Choroid plexus epithelial cell (primary cell): ENCODE measurements around the gene NGFR.

Experiments used
- DNase-seq: peaks from one replicate; pipeline ENCODE4 v3.0.0-alpha.2; 2010; ENCODE audit warnings: low read depth
- H3K4me3 ChIP-seq: 2 replicates; pipeline ENCODE4 v1.5.1; 2011; ENCODE audit warnings: low read depth, mild to moderate bottlenecking, control low read depth, low read length, moderate library complexity
- TF ChIP-seq, protein P1 (sequence below): conservative IDR thresholded peaks from 2 replicates; pipeline ENCODE4 v1.5.1; 2011; ENCODE audit warnings: low read depth, mild to moderate bottlenecking, control low read depth, inconsistent platforms, low read length, moderate library complexity

The NGFR gene

DNA sequence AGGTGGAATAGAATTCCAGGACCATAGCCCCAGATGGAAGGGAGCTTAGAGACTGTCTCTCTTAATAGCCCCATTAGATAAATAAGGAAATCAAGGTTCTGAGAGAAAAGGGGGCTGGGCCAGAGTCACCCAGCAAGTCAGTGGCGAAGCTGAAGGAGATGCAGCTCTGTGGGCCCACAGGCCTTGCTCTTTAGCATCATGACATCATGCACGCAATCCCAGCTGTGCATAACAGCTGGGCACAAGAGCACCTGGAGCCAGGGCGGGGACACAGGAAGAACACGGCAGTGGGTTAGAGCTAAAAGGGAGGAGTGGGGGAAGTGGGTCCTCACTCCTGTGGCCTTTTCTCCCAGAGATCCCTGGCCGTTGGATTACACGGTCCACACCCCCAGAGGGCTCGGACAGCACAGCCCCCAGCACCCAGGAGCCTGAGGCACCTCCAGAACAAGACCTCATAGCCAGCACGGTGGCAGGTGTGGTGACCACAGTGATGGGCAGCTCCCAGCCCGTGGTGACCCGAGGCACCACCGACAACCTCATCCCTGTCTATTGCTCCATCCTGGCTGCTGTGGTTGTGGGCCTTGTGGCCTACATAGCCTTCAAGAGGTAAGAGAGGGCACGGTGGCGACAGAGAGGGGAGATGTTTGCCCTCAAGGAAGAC lies 15.1 kb downstream of the NGFR start:
- H3K4me3 ChIP-seq, result no peak overlapping the region
- TF ChIP-seq, protein P1, sequence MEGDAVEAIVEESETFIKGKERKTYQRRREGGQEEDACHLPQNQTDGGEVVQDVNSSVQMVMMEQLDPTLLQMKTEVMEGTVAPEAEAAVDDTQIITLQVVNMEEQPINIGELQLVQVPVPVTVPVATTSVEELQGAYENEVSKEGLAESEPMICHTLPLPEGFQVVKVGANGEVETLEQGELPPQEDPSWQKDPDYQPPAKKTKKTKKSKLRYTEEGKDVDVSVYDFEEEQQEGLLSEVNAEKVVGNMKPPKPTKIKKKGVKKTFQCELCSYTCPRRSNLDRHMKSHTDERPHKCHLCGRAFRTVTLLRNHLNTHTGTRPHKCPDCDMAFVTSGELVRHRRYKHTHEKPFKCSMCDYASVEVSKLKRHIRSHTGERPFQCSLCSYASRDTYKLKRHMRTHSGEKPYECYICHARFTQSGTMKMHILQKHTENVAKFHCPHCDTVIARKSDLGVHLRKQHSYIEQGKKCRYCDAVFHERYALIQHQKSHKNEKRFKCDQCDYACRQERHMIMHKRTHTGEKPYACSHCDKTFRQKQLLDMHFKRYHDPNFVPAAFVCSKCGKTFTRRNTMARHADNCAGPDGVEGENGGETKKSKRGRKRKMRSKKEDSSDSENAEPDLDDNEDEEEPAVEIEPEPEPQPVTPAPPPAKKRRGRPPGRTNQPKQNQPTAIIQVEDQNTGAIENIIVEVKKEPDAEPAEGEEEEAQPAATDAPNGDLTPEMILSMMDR, result no peak
- DNase-seq, result no peak

DNA sequence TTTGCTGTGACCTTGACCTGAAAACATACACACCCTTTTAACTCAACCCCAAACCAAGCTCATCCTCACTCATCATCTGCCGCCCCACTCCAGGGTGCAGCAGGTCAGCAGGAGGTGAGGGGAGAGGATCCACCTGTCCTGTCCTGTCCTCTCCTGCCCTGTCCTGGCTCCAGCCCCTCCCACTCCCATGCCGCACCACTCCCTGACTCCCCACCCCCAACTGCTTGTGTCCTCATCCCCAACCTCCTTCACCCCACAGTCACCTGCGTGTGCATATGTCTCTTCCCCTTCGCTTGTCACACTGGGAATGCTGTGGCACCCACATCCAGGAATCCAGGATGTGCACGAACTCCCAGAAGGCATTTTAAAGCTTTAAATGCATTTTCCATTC lies 15.6 kb downstream of the NGFR start:
- H3K4me3 ChIP-seq, result no peak overlapping the region
- TF ChIP-seq, protein P1, result no peak

DNA sequence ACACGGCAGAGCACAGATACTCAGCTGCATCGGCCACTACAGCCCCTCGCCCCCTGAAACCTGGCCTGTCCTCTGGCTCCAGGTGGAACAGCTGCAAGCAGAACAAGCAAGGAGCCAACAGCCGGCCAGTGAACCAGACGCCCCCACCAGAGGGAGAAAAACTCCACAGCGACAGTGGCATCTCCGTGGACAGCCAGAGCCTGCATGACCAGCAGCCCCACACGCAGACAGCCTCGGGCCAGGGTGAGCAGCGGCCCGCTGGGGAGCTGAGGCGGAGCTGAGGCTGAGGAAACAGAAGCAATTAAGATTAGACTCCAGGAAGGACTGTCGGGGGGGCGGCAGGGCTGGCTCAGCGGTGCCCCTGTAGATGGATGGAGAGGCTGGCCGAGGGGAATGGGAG lies 16.7 kb downstream of the NGFR start:
- no peak overlapping the region for H3K4me3 ChIP-seq
- no peak for DNase-seq
- TF ChIP-seq, protein P1, result no peak

More for the DNA sequence above, 15.6 kb downstream of the NGFR start:
- DNase-seq, result no peak

DNA sequence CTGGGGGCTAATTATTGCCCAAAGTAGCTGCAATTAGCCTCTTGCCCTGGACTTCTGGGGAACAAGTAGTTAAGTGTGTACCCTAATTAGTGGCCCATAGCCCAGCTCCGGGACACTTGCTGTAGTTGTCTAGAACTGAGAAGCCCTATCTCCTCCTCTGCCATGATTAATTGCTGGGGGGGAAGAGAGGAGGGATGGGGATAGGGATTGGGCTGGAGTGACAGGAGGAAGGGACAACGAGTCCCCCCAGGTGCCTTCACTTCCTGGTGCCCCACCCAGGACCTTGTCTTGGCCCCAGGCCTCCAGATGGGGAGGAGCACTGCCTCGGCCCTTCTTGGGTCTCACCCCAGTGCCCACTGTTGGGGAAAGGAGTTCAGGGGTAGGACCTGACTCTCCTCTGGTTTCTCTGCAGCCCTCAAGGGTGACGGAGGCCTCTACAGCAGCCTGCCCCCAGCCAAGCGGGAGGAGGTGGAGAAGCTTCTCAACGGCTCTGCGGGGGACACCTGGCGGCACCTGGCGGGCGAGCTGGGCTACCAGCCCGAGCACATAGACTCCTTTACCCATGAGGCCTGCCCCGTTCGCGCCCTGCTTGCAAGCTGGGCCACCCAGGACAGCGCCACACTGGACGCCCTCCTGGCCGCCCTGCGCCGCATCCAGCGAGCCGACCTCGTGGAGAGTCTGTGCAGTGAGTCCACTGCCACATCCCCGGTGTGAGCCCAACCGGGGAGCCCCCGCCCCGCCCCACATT lies 17.4 kb downstream of the NGFR start:
- no peak overlapping the region for H3K4me3 ChIP-seq
- DNase-seq, result no peak
- TF ChIP-seq, protein P1, result no peak

DNA sequence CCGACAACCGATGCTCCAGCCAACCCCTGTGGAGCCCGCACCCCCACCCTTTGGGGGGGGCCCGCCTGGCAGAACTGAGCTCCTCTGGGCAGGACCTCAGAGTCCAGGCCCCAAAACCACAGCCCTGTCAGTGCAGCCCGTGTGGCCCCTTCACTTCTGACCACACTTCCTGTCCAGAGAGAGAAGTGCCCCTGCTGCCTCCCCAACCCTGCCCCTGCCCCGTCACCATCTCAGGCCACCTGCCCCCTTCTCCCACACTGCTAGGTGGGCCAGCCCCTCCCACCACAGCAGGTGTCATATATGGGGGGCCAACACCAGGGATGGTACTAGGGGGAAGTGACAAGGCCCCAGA lies 17.9 kb downstream of the NGFR start:
- TF ChIP-seq, protein P1, result no peak
- no peak for DNase-seq
- H3K4me3 ChIP-seq, result no peak overlapping the region

DNA sequence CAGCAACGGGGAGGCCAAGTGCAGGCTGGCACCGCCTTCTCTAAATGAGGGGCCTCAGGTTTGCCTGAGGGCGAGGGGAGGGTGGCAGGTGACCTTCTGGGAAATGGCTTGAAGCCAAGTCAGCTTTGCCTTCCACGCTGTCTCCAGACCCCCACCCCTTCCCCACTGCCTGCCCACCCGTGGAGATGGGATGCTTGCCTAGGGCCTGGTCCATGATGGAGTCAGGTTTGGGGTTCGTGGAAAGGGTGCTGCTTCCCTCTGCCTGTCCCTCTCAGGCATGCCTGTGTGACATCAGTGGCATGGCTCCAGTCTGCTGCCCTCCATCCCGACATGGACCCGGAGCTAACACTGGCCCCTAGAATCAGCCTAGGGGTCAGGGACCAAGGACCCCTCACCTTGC lies 18.5 kb downstream of the NGFR start:
- no peak for DNase-seq
- no peak overlapping the region for H3K4me3 ChIP-seq
- TF ChIP-seq, protein P1, result no peak
